Heart left ventricle (tissue), 16 donors: Measurements from ENCODE around the gene CD72. TPM values are rescaled to one million over a fixed set of nuclear protein-coding genes. Genes with fewer than 3 reads are reported as not detected.

Experiments
- ATAC-seq, 4 donors: fragments of 200-7000 bp; cut with Tn5 transposase; one replicate each; pipeline ENCODE4 v1.9.1; 2020 to 2022; ENCODE audit warnings: moderate library complexity in 4 of 4, mild to moderate bottlenecking in 3 of 4, moderate number of reproducible peaks in 1 of 4
- DNase-seq, 5 donors: peaks; one replicate each; pipeline ENCODE4 v3.0.0-alpha.2; 2020
- H3K27ac ChIP-seq, 12 donors: fragments of 200-600 bp; sonication (generic) in 4 of 12; one replicate each; pipeline versions ENCODE4 v1.5.0 to v1.8.0; 2016 to 2022; ENCODE audit warnings: mild to moderate bottlenecking in 2 of 12
- H3K27me3 ChIP-seq, 9 donors: fragments of 200-600 bp; sonication (generic) in 2 of 9; one replicate each; pipeline versions ENCODE4 v1.5.1 to v1.8.0; 2016 to 2022; ENCODE audit warnings: mild to moderate bottlenecking in 3 of 9
- H3K36me3 ChIP-seq, 9 donors: fragments of 200-600 bp; sonication (generic) in 2 of 9; one replicate each; pipeline versions ENCODE4 v1.5.0 to v1.8.0; 2018 to 2022; ENCODE audit warnings: mild to moderate bottlenecking in 2 of 9
- H3K4me1 ChIP-seq, 12 donors: fragments of 200-600 bp; sonication (generic) in 4 of 12; one replicate each; pipeline versions ENCODE4 v1.5.0 to v1.8.0; 2016 to 2022; ENCODE audit warnings: mild to moderate bottlenecking in 3 of 12
- H3K4me3 ChIP-seq, 12 donors: fragments of 200-600 bp; sonication (generic) in 4 of 12; one replicate each; pipeline versions ENCODE4 v1.5.0 to v1.8.0; 2017 to 2022; ENCODE audit warnings: mild to moderate bottlenecking in 9 of 12, moderate library complexity in 4 of 12
- H3K9me3 ChIP-seq, 12 donors: fragments of 200-600 bp; sonication (generic) in 4 of 12; one replicate each; pipeline versions ENCODE4 v1.5.0 to v1.8.0; 2016 to 2022; ENCODE audit warnings: mild to moderate bottlenecking in 1 of 12
- POLR2A ChIP-seq, 2 donors: fragments of 450-650 bp; IDR thresholded peaks; one replicate each; pipeline ENCODE4 v1.6.1; 2017; ENCODE audit warnings: antibody characterized with exemption in 2 of 2, mild to moderate bottlenecking in 2 of 2, moderate library complexity in 2 of 2
- WGBS, 4 donors: extraction: QIAGEN DNeasy Blood & Tissue Kit in 2 of 4; methylation state at CpG; one replicate each; pipeline versions ENCODE4 v1.1.5 to v1.1.7; 2013 to 2018; 5-methylcytosine and 5-hydroxymethylcytosine counted together
- intact Hi-C, 10 donors: fragments of 100-400 bp; cut with DNase I; formaldehyde crosslinking; loops; one replicate each; pipeline versions ENCODE4 v1.11.1 to v1.14.2; 2022
- polyA plus RNA-seq, 2 donors: library from polyadenylated mRNA; stranded (reverse); fragments of 200-250 nt; gene quantifications; one replicate each; pipeline ENCODE4 v1.2.3, GENCODE V29; 2013
- total RNA-seq, 9 donors: library from RNA; depleted of rRNA in 2 of 9; stranded (reverse); fragments of >200 nt in 2 of 9; fragmentation: NEBNext Ultra II Directional in 3 of 9; extraction: Animal tissue kit (Norgen Biotek cat#: 25700) in 3 of 9; gene quantifications; one replicate each; pipeline versions ENCODE4 v1.1.0 to v1.2.4, GENCODE V29; 2016 to 2023
- TF ChIP-seq, protein P1 (sequence below), 12 donors: fragments of 200-600 bp; sonication (generic) in 4 of 12; IDR thresholded peaks; one replicate each; pipeline versions ENCODE4 v1.5.0 to v1.8.0; 2018 to 2022; ENCODE audit warnings: antibody characterized with exemption in 12 of 12, mild to moderate bottlenecking in 5 of 12
- donor health status: ischemic (EF 13 %, LVEDD 7.1; RV severe dilation, severe dysfunction).
- donor health status: healthy with polysubstance abuse.
- donor health status: DM: no; HTN: yes; CAD: no.
- donor health status: DM: no; HTN: no; CAD: no.
- donor health status: ischemic (EF 25% LVEDD 6.9; RV normal size, moderate dysfunction).
- donor health status: ischemic (EF 25% LVEDD 5.7; RV mildly dilated, moderate dysfunction).
- donor health status: healthy.
- donor health status: DM: yes; HTN: yes; CAD: no.
- donor health status: ischemic (EF 35%, LVEDD 5.7; RV mildly dilated, moderate dysfunction).
- donor health status: nonischemic (EF 11% LVEDD 7.7; RV severe dilation, severe dysfunction).
- donor health status: DM: yes; HTN: yes; CAD: no.
- donor health status: PGD.
- donor health status: ischemic (EF 29% LVEDD 5.4; RV normal size, mild dysfunction).
- donor health status: nonischemic (EF 23%, LVEDD 6.1; RV moderate dilation, normal function).

Gene CD72
- total and polyA plus RNA-seq, 11 donors = 0.38 to 10.0 (median 0.80) TPM; not detected in 2

- Histone ChIP-seq H3K4me1 (peaks cover 0 to 54% (median 9%) of the 10 kb centered on the region in 12 donors), H3K4me3 (peak within 1 kb of the TSS in 4 of 12 donors; percentile 20 to 54 (median 27)), H3K36me3 (no peaks in the 10 kb centered on the region), H3K27ac (peak within 1 kb of the TSS in 4 of 12 donors; percentile 17 to 86 (median 26)), H3K9me3 (no peaks in the 10 kb centered on the region), H3K27me3 (no peaks in the 10 kb centered on the region)
- intact Hi-C loops = loop anchor here in 5 of 10 donors (10.0 kb wide), 4 partner anchors 46 to 234 kb away; partner anchors contain the start of genes TESK1 (in 2 of the 5), FAM221B (in 1 of the 5), HINT2 (in 1 of the 5) and SPAG8 (in 1 of the 5)
- DNase-seq = no peak
- no peak for TF ChIP-seq POLR2A (IDR thresholded peaks at IDR 0.05)
- TF ChIP-seq, protein P1, sequence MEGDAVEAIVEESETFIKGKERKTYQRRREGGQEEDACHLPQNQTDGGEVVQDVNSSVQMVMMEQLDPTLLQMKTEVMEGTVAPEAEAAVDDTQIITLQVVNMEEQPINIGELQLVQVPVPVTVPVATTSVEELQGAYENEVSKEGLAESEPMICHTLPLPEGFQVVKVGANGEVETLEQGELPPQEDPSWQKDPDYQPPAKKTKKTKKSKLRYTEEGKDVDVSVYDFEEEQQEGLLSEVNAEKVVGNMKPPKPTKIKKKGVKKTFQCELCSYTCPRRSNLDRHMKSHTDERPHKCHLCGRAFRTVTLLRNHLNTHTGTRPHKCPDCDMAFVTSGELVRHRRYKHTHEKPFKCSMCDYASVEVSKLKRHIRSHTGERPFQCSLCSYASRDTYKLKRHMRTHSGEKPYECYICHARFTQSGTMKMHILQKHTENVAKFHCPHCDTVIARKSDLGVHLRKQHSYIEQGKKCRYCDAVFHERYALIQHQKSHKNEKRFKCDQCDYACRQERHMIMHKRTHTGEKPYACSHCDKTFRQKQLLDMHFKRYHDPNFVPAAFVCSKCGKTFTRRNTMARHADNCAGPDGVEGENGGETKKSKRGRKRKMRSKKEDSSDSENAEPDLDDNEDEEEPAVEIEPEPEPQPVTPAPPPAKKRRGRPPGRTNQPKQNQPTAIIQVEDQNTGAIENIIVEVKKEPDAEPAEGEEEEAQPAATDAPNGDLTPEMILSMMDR (IDR thresholded peaks at IDR 0.05) = no peak
- 66 to 74% (median 71%) methylated on average over 17 to 22 of the region's 22 CpGs for WGBS, 4 donors
- no peak for ATAC-seq
Observed at GRCh38 chr9:35650341-35651158, 32.3 kb upstream of the CD72 start, which contains the start of gene SIT1. SIT1 (minus strand) TSS chr9:35650931; CDS start chr9:35650853, 78 bp downstream.

GRCh38 chr9:35649431-35650340 is 31.5 kb upstream of the CD72 start:
- H3K27ac ChIP-seq = peak overlapping the region in 4 of 12 donors; percentile 3 to 86 (median 26)
- no peaks in the 10 kb centered on the region for H3K9me3 ChIP-seq
- no peak for DNase-seq
- intact Hi-C loops = loop anchor here in 8 of 10 donors (5.0 to 10.0 kb wide), 9 partner anchors 38 to 235 kb away; partner anchors contain the start of genes TESK1 (in 2 of the 8), FAM221B (in 1 of the 8), HINT2 (in 1 of the 8) and SPAG8 (in 1 of the 8)
- H3K27me3 ChIP-seq = no peaks in the 10 kb centered on the region
- no peaks in the 10 kb centered on the region for H3K36me3 ChIP-seq
- peak overlapping the region in 4 of 12 donors; percentile 20 to 54 (median 27) for H3K4me3 ChIP-seq
- peak in 1 of 4 donors; percentile 4 for ATAC-seq
- peaks cover 0 to 62% (median 9%) of the 10 kb centered on the region in 12 donors for H3K4me1 ChIP-seq
- TF ChIP-seq, protein P1 (IDR thresholded peaks at IDR 0.05) = no peak
- TF ChIP-seq POLR2A (IDR thresholded peaks at IDR 0.05) = no peak
- 79 to 81% (median 80%) methylated on average over 24 to 26 of the region's 26 CpGs for WGBS, 4 donors

- no peaks in the 10 kb centered on the region for H3K36me3 ChIP-seq
- ATAC-seq (peak; percentile 83 to 97 (median 96)), DNase-seq (peak; percentile 93 to 97 (median 93))
- peaks cover 0 to 63% (median 9%) of the 10 kb centered on the region in 12 donors for H3K4me1 ChIP-seq
- H3K9me3 ChIP-seq = no peaks in the 10 kb centered on the region
- 0 to 1% (median 0%) methylated on average over 31 to 58 of the region's 58 CpGs for WGBS, 4 donors
- H3K27ac ChIP-seq = peak overlapping the region; percentile 54 to 89 (median 81)
- intact Hi-C loops = loop anchor here in 5 of 10 donors (1.0 to 10.0 kb wide), 8 partner anchors 41 to 238 kb away; partner anchors contain the start of genes TESK1 (in 1 of the 5) and TPM2 (in 1 of the 5)
- TF ChIP-seq, protein P1 (IDR thresholded peaks at IDR 0.05) = peak; percentile 92 to 99 (median 96)
- peak in 1 of 2 donors; percentile 85 for TF ChIP-seq POLR2A (IDR thresholded peaks at IDR 0.05)
- peak overlapping the region; percentile 41 to 77 (median 64) for H3K4me3 ChIP-seq
- H3K27me3 ChIP-seq = no peaks in the 10 kb centered on the region
Observed at GRCh38 chr9:35646533-35647265, 28.5 kb upstream of the CD72 start.
